CD4-positive, CD25-positive, alpha-beta regulatory T cell (primary cell): ENCODE results near the gene PLCB2. TPM values are rescaled to one million over a fixed set of nuclear protein-coding genes. Genes with fewer than 3 reads are reported as not detected.

Experiments used
- ATAC-seq, 2 donors: fragments of 150-1000 bp; cut with Tn5 transposase; one replicate each; pipeline ENCODE4 v1.10.0; 2021; ENCODE audit warnings: low read depth in 2 of 2, moderate number of reproducible peaks in 2 of 2, moderate library complexity in 1 of 2
- DNase-seq, 3 donors: peaks; one replicate each; pipeline versions ENCODE4 v3.0.0 to v3.0.0-alpha.2; 2012 to 2022; ENCODE audit warnings: mixed read lengths in 1 of 3
- H3K27ac ChIP-seq: one replicate; pipeline ENCODE4 v1.7.0; 2013; ENCODE audit warnings: mild to moderate bottlenecking, low read length; ENCODE audit not compliant: insufficient read depth, poor library complexity, severe bottlenecking
- H3K27me3 ChIP-seq: one replicate; pipeline ENCODE4 v1.7.0; 2013; ENCODE audit warnings: low read length; ENCODE audit not compliant: control insufficient read depth, insufficient read depth
- H3K36me3 ChIP-seq: one replicate; pipeline ENCODE4 v1.7.0; 2013; ENCODE audit warnings: mild to moderate bottlenecking, low read length, moderate library complexity; ENCODE audit not compliant: control insufficient read depth, insufficient read depth
- H3K4me1 ChIP-seq: 2 replicates; pipeline ENCODE4 v1.7.0; 2013; ENCODE audit warnings: mild to moderate bottlenecking, low read length; ENCODE audit not compliant: insufficient read depth, control insufficient read depth, poor library complexity, severe bottlenecking
- H3K4me3 ChIP-seq: one replicate; pipeline ENCODE4 v1.7.0; 2013; ENCODE audit warnings: low read depth, mild to moderate bottlenecking, low read length, moderate library complexity
- H3K9me3 ChIP-seq, 2 experiments: 1 replicate in 1 of 2; 2 replicates in 1 of 2; pipeline ENCODE4 v1.7.0; 2013; ENCODE audit warnings: low read length in 2 of 2, mild to moderate bottlenecking in 1 of 2, moderate library complexity in 1 of 2; ENCODE audit not compliant: control insufficient read depth in 2 of 2
- H3K27ac Mint-ChIP-seq, 3 donors: one replicate each; pipeline ENCODE4 v1.8.0; 2020 to 2022; ENCODE audit warnings: mild to moderate bottlenecking in 3 of 3, mixed read lengths in 3 of 3, moderate library complexity in 2 of 3
- H3K27me3 Mint-ChIP-seq: one replicate; pipeline ENCODE4 v1.8.0; 2022; ENCODE audit warnings: mild to moderate bottlenecking, mixed read lengths
- H3K36me3 Mint-ChIP-seq: one replicate; pipeline ENCODE4 v1.8.0; 2020; ENCODE audit warnings: mixed read lengths
- H3K4me1 Mint-ChIP-seq, 4 donors: one replicate each; pipeline ENCODE4 v1.8.0; 2020 to 2022; ENCODE audit warnings: mixed read lengths in 4 of 4, mild to moderate bottlenecking in 1 of 4
- H3K4me3 Mint-ChIP-seq, 4 donors: one replicate each; pipeline ENCODE4 v1.8.0; 2020 to 2022; ENCODE audit warnings: mild to moderate bottlenecking in 4 of 4, mixed read lengths in 4 of 4, moderate library complexity in 3 of 4
- H3K9me3 Mint-ChIP-seq, 7 donors: one replicate each; pipeline ENCODE4 v1.8.0; 2020 to 2022; ENCODE audit warnings: mixed read lengths in 7 of 7, mild to moderate bottlenecking in 3 of 7, moderate library complexity in 2 of 7
- polyA plus RNA-seq, 4 donors: library from polyadenylated mRNA; unstranded; fragments of 300-500 nt; fragmentation: Illumina TruSeq; gene quantifications; one replicate each; pipeline ENCODE4 v1.2.3, GENCODE V29; 2021
- total RNA-seq: library from RNA; stranded (reverse); gene quantifications from one replicate; pipeline ENCODE4 v1.2.3, GENCODE V29; 2022

Gene PLCB2
- total and polyA plus RNA-seq, 5 donors from 2014 or later = 17.3 to 305 (median 21.3) TPM

DNA sequence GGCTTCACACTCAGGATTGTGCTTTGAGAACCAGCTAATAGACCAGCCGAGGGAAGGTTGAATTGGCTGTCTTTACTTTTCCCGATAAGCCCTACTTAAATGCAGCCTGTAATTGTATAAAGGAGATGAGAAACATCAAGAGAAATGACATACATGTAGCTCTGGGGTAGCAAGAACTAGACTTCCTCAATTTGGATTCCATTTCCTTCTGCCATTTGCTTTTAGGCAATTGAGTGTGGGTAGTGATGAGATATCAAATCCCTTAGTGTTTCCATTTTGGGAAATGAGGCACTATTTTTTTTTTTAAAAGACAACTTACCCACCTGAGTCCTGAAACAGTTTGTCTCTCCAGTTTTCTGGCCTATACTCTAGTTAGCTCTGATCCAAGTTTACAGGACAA, 18.0 kb upstream of the PLCB2 start:
- Histone ChIP-seq H3K27me3 (no peaks in the 10 kb centered on the region), H3K4me3 (no peak overlapping the region), H3K36me3 (no peaks in the 10 kb centered on the region), H3K9me3 (no peaks in the 10 kb centered on the region), H3K27ac (no peak overlapping the region), H3K4me1 (peaks cover 24% of the 10 kb centered on the region)
- ATAC-seq (no peak), DNase-seq (no peak)
- H3K4me3 Mint-ChIP-seq = peak overlapping the region; percentile 17 to 93 (median 89)
- peaks cover 14% of the 10 kb centered on the region for H3K27me3 Mint-ChIP-seq
- H3K4me1 Mint-ChIP-seq = peaks cover 17 to 41% (median 26%) of the 10 kb centered on the region in 4 donors
- no peaks in the 10 kb centered on the region for H3K36me3 Mint-ChIP-seq
- H3K27ac Mint-ChIP-seq = peak overlapping the region in 1 of 3 donors; percentile 59
- no peaks in the 10 kb centered on the region for H3K9me3 Mint-ChIP-seq

DNA sequence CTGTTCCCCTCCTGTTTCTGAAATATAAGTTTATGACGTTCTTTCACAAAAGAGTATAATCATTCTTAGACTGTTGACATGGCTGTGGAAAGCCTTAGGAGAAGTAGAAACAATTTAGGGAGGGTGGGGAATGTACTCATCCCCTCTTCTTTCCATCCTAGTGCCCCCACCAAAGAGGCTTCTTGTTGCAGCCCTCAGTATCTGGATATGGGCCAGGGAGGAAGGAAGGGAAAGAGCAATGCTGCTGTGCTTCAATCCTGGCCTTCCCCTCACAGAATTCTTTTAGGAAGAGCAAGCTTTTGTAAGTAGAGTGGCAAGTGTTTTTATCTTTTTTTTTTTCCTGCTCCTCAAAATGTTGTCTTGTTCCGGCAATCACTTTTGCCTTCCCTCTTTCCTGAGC, 17.5 kb upstream of the PLCB2 start:
- Histone ChIP-seq H3K4me1 (peaks cover 24% of the 10 kb centered on the region), H3K9me3 (no peaks in the 10 kb centered on the region), H3K27ac (no peak overlapping the region), H3K36me3 (no peaks in the 10 kb centered on the region), H3K27me3 (no peaks in the 10 kb centered on the region), H3K4me3 (peak overlapping the region; percentile 64)
- no peaks in the 10 kb centered on the region for H3K9me3 Mint-ChIP-seq
- peak overlapping the region; percentile 85 to 93 (median 90) for H3K4me3 Mint-ChIP-seq
- H3K27ac Mint-ChIP-seq = peak overlapping the region in 2 of 3 donors; percentile 56 to 59
- ATAC-seq (no peak), DNase-seq (no peak)
- peaks cover 17 to 41% (median 26%) of the 10 kb centered on the region in 4 donors for H3K4me1 Mint-ChIP-seq
- no peaks in the 10 kb centered on the region for H3K36me3 Mint-ChIP-seq
- peaks cover 20% of the 10 kb centered on the region for H3K27me3 Mint-ChIP-seq

DNA sequence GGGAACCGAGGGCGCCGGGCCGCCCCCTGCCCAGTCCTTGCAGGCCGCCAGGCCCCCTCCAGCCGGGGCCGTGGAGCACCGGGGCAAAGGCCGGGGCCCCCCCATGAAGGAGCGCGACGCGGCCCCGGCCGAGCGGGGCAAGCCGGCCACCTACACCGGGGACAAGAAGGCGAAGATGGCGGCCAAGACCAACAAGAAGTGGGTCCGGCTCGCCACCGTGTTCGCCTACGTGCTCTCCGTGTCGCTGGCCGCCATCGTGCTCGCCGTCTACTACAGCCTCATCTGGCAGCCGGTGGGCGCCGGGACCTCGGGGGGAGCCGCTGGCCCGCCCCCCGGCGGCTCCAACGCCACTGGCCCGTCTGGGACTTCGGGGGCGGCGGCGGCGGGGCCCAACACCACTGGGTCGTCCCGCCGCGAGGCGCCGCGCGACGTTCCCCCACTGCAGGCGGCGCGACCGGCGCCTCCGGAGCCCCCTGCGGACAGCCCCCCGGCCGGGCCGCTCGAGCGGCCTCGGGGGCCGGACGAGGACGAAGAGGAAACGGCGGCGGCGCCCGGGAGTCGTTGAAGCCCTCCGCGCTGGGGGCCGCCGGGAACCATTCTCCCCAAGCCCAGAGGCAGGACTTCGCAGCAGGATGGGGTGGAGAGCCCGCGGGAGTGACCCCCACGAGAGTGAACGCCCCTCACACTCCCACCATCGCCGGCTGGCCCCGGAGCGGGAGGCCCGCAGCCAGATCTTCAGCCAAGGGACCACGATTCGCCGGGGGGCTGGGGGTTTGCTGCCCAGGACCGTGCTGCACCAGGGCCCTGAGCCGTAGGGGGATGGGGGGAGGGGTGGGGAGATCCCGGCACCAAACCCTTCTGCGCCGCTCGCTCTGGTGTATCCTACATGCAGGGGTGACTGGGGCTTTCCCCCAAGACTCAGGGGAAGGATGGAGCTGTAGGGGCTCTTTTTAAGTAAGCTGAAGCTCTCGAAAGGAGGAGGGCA, 16.5 kb upstream of the PLCB2 start:
- peak overlapping the region; percentile 85 to 93 (median 90) for H3K4me3 Mint-ChIP-seq
- H3K9me3 Mint-ChIP-seq = no peaks in the 10 kb centered on the region
- peak overlapping the region in 2 of 3 donors; percentile 56 to 59 for H3K27ac Mint-ChIP-seq
- Histone ChIP-seq H3K27ac (no peak overlapping the region), H3K9me3 (no peaks in the 10 kb centered on the region), H3K4me1 (peaks cover 24% of the 10 kb centered on the region), H3K4me3 (peak overlapping the region; percentile 64), H3K36me3 (no peaks in the 10 kb centered on the region), H3K27me3 (peaks cover 8% of the 10 kb centered on the region)
- H3K36me3 Mint-ChIP-seq = no peaks in the 10 kb centered on the region
- peak in 1 of 3 donors; percentile 26 for DNase-seq
- peaks cover 21% of the 10 kb centered on the region for H3K27me3 Mint-ChIP-seq
- ATAC-seq = no peak
- H3K4me1 Mint-ChIP-seq = peaks cover 17 to 41% (median 26%) of the 10 kb centered on the region in 4 donors

DNA sequence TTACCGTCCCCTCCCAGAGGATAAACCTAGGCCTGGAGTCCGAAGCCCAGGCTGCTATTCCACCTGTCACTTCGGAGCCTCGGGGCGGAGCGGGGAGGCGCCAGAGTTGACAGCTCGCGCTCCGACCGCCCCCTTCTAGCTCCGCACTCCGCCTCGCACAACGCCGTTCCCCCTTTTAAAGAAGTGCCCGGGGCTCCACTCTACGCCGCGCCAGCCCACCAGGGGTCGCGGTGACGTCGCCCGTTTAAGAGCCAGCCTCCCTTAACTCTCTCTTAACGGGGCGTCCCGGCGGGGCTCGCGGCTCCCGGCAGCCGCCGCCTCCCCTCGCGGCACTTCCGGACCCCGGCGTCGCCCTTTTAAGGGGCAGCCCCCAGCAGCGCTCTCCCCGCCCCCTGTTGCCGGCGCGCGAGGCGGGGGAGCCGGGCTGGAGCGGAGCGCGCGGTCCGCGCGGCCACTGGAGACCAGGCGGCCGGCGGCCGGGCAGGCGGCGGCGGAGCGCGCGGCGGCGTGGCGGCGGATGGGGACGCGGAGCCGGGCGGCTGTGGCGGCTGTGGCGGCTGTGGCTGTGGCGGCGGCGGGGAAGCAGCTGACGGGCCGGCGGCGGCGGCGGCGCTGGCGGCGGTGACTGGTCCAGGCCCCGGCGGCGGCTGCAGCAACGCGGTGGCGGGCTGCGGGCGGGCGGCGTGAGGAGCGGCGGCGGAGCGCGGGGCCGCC, 15.7 kb upstream of the PLCB2 start, which contains the start of gene INAFM2:
TSS of gene INAFM2 (plus strand) at position 454 of the 714 bp plus-strand sequence. CDS start 364 bp downstream, outside the sequence.
- Histone ChIP-seq H3K4me3 (peak within 1 kb of the TSS; percentile 51), H3K27ac (peak within 1 kb of the TSS; percentile 60), H3K4me1 (peaks cover 24% of the 10 kb centered on the region), H3K36me3 (no peaks in the 10 kb centered on the region), H3K9me3 (no peaks in the 10 kb centered on the region), H3K27me3 (peaks cover 8% of the 10 kb centered on the region)
- Mint-ChIP-seq H3K27ac (peak within 1 kb of the TSS; percentile 38 to 60 (median 55)), H3K4me1 (peaks cover 17 to 38% (median 23%) of the 10 kb centered on the region in 4 donors), H3K36me3 (no peaks in the 10 kb centered on the region), H3K4me3 (peak within 1 kb of the TSS; percentile 85 to 93 (median 92)), H3K27me3 (peaks cover 22% of the 10 kb centered on the region), H3K9me3 (no peaks in the 10 kb centered on the region)
- ATAC-seq (peak; percentile 92), DNase-seq (peak; percentile 84 to 95 (median 90))

DNA sequence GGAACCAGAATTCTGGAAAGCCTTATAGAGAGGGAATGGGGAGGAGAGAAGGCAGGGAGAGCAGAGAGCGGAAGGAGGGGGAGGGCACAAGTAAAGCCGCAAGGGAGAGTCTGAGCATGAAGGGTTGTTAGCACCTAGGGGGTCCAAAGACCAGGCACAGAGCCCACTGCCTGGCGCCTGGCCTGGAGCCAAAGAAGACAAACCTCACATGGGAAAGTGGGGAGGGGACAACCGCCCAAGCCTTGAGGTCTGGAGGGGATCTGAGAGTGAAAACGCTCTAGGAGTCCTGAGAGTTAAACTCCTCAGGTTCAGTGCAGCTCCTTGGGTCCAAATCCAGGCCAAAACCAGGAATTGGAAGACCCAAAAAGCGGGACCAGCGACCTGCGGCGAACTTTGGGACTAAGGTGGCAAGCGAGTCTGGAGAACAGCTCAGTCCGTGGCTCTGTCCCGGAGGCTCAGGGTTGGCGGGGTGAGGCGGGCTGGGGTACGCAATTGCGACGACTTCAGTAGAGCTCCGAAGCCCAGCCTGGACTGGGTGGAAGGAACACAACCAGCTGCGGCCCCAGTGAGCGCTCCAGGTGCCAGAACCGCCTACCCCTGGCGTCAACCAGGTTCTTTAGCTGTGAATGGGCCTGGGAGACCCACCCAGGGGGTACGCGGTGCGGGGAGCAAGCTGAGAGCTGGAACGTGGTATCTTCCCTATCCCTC, 14.9 kb upstream of the PLCB2 start:
- Mint-ChIP-seq H3K36me3 (no peaks in the 10 kb centered on the region), H3K4me1 (peaks cover 12 to 38% (median 23%) of the 10 kb centered on the region in 4 donors), H3K9me3 (no peaks in the 10 kb centered on the region), H3K4me3 (peak overlapping the region; percentile 65 to 92 (median 87)), H3K27ac (peak overlapping the region; percentile 38 to 62 (median 60)), H3K27me3 (peaks cover 27% of the 10 kb centered on the region)
- H3K4me1 ChIP-seq = peaks cover 24% of the 10 kb centered on the region
- H3K27ac ChIP-seq = peak overlapping the region; percentile 60
- H3K9me3 ChIP-seq = no peaks in the 10 kb centered on the region
- no peak for ATAC-seq
- no peak for DNase-seq
- no peaks in the 10 kb centered on the region for H3K36me3 ChIP-seq
- peaks cover 10% of the 10 kb centered on the region for H3K27me3 ChIP-seq
- peak overlapping the region; percentile 51 for H3K4me3 ChIP-seq

DNA sequence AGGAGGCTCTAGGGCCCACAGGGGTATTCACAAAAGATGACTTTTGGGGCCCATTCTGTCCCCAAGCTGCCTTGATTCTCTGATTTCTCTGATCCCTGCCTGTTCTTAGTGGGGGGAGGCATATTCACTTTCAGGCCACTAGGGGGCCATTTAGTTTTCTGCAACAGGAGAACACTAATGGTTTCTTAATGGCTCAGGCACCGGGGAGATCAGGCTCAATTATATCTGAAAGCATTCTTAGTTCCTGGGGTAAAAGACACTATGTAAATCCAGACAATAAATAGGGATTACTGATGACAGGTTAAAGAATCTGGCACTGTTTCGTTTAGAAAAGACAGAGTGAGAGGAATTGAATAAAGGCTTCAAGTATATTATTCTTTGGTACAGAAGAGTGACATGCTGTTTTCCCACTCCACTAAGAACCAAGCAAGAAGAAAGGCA, 13.2 kb upstream of the PLCB2 start:
- peak overlapping the region; percentile 9 to 95 (median 46) for H3K4me3 Mint-ChIP-seq
- no peaks in the 10 kb centered on the region for H3K9me3 Mint-ChIP-seq
- Histone ChIP-seq H3K36me3 (no peaks in the 10 kb centered on the region), H3K27me3 (peaks cover 13% of the 10 kb centered on the region), H3K27ac (peak overlapping the region; percentile 1), H3K4me3 (no peak overlapping the region), H3K9me3 (no peaks in the 10 kb centered on the region), H3K4me1 (peaks cover 24% of the 10 kb centered on the region)
- H3K4me1 Mint-ChIP-seq = peaks cover 12 to 32% (median 22%) of the 10 kb centered on the region in 4 donors
- DNase-seq = peak; percentile 43 to 77 (median 71)
- peak overlapping the region in 1 of 3 donors; percentile 54 for H3K27ac Mint-ChIP-seq
- H3K27me3 Mint-ChIP-seq = peaks cover 40% of the 10 kb centered on the region
- H3K36me3 Mint-ChIP-seq = no peaks in the 10 kb centered on the region
- ATAC-seq = peak; percentile 25 to 32

DNA sequence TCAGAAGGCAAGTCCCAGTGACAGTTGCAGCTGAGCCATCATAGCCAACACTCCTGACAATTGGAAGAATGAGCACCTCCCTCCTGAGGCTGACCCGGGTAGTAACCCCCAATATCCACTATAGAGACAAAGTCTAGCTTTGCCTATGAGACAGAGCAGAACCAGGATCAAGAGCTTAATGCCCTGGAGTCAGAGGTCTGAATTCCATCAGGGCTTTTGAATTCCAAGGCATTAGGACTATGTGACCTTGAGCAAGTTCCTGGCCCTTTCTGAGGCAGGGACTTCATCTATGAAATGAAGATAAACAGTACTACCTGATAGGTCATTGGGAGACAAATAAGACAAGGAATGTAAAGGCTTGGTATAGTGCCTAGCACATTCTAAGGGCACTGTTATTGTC, 12.7 kb upstream of the PLCB2 start:
- no peak for DNase-seq
- no peak overlapping the region for H3K27ac ChIP-seq
- Mint-ChIP-seq H3K36me3 (no peaks in the 10 kb centered on the region), H3K4me1 (peaks cover 12 to 26% (median 18%) of the 10 kb centered on the region in 4 donors), H3K4me3 (peak overlapping the region in 1 of 4 donors; percentile 37), H3K27ac (no peak overlapping the region), H3K27me3 (peaks cover 46% of the 10 kb centered on the region), H3K9me3 (no peaks in the 10 kb centered on the region)
- H3K4me3 ChIP-seq = no peak overlapping the region
- ATAC-seq = no peak
- no peaks in the 10 kb centered on the region for H3K36me3 ChIP-seq
- peaks cover 13% of the 10 kb centered on the region for H3K27me3 ChIP-seq
- H3K4me1 ChIP-seq = peaks cover 24% of the 10 kb centered on the region
- H3K9me3 ChIP-seq = no peaks in the 10 kb centered on the region
